ENCODE results near the gene DOCK9. TPM values are rescaled to one million over a fixed set of nuclear protein-coding genes. Genes with fewer than 3 reads are reported as not detected.

DOCK9 gene
- total RNA-seq, 2 experiments from 2014 or later = 92.4 to 100 TPM

DNA sequence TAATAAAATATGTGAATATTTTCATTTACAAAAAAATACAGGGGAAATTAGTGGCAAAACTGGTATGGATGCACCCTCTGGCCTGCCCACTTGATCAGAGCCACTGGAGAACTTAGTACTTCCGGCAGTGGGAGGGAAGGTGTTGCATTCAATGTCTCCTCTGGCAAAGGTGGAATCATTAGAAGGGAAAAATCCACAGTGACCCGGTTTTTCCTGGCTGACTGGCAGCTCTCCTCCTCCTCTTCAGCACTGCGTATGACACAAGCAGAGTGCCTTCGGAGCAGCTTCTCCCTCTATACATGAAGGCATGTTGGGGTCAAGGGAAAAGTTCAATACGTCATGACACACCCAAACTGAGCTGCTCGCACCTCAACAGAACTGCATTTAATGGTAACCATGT, 123.4 kb downstream of the DOCK9 start:
- Mint-ChIP-seq H3K36me3 (ENCODE audit: low read depth) (peaks cover 58% of the 10 kb centered on the region), H3K27ac (no peak overlapping the region), H3K4me1 (ENCODE audit: low read depth) (peaks cover 16% of the 10 kb centered on the region), H3K4me3 (no peak overlapping the region), H3K9me3 (ENCODE audit: insufficient read depth) (no peaks in the 10 kb centered on the region), H3K27me3 (ENCODE audit: low read depth) (no peaks in the 10 kb centered on the region)
- ChIA-PET POLR2A (interaction anchor here (0.6 kb wide), 1 partner anchor 76 kb away, joined by 3 read pairs; no protein-coding TSS in a partner anchor), CTCF (interaction anchor here (1.5 to 6.5 kb wide), 3 partner anchors 13 to 20 kb away, joined by 3 to 34 read pairs (median 6); no protein-coding TSS in a partner anchor)
- no peak for DNase-seq
- no peak for ATAC-seq

GRCh38 chr13:98853771-98854221, 124.1 kb downstream of the DOCK9 start:
- ATAC-seq (peak; percentile 85), DNase-seq (peak; percentile 56)
- CTCF ChIA-PET = interaction anchor here (1.0 to 6.5 kb wide), 5 partner anchors 11 to 20 kb away, joined by 3 to 34 read pairs (median 6); no protein-coding TSS in a partner anchor
- H3K9me3 Mint-ChIP-seq (ENCODE audit: insufficient read depth) = no peaks in the 10 kb centered on the region
- H3K27me3 Mint-ChIP-seq (ENCODE audit: low read depth) = no peaks in the 10 kb centered on the region
- POLR2A ChIA-PET = interaction anchor here (0.6 kb wide), 1 partner anchor 76 kb away, joined by 3 read pairs; no protein-coding TSS in a partner anchor
- peaks cover 16% of the 10 kb centered on the region for H3K4me1 Mint-ChIP-seq (ENCODE audit: low read depth)
- H3K27ac Mint-ChIP-seq = peak overlapping the region; percentile 54
- peaks cover 52% of the 10 kb centered on the region for H3K36me3 Mint-ChIP-seq (ENCODE audit: low read depth)
- no peak overlapping the region for H3K4me3 Mint-ChIP-seq

- no peaks in the 10 kb centered on the region for H3K9me3 Mint-ChIP-seq (ENCODE audit: insufficient read depth)
- no peaks in the 10 kb centered on the region for H3K27me3 Mint-ChIP-seq (ENCODE audit: low read depth)
- no peak overlapping the region for H3K4me3 Mint-ChIP-seq
- H3K36me3 Mint-ChIP-seq (ENCODE audit: low read depth) = peaks cover 49% of the 10 kb centered on the region
- ChIA-PET CTCF (interaction anchor here (2.5 to 6.5 kb wide), 2 partner anchors 9 to 12 kb away, joined by 10 to 34 read pairs; no protein-coding TSS in a partner anchor), POLR2A (no interaction called here)
- no peak for ATAC-seq
- H3K4me1 Mint-ChIP-seq (ENCODE audit: low read depth) = peaks cover 16% of the 10 kb centered on the region
- no peak for DNase-seq
- H3K27ac Mint-ChIP-seq = no peak overlapping the region
These were observed 126.6 kb downstream of the DOCK9 start for GRCh38 chr13:98851276-98851675.

DNA sequence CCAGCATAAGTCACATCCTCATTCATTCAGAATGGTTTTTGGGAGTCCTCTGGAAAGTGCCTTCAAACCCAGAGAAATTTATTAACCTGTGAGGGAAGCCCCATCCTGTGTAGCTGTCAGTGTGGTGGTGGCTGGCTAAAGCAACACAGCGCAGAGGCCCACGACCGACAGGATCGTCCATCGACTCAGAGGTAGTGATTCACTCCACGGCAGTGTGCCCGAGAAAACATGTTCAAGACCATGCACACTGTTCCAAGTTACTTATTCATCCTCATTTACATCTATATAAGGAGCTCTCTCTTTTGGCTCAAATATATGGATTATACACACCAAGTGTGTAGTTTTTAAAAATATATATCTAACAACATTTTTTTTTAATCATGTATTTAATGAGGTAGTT, 129.1 kb downstream of the DOCK9 start:
- no peak overlapping the region for H3K4me3 Mint-ChIP-seq
- POLR2A ChIA-PET = no interaction called here

GRCh38 chr13:98847780-98848179, 130.1 kb downstream of the DOCK9 start:
- ChIA-PET POLR2A (no interaction called here), CTCF (no interaction called here)
- DNase-seq = no peak
- no peaks in the 10 kb centered on the region for H3K27me3 Mint-ChIP-seq (ENCODE audit: low read depth)
- no peaks in the 10 kb centered on the region for H3K9me3 Mint-ChIP-seq (ENCODE audit: insufficient read depth)
- no peaks in the 10 kb centered on the region for H3K4me1 Mint-ChIP-seq (ENCODE audit: low read depth)
- ATAC-seq = no peak
- no peak overlapping the region for H3K4me3 Mint-ChIP-seq
- H3K36me3 Mint-ChIP-seq (ENCODE audit: low read depth) = peaks cover 31% of the 10 kb centered on the region
- no peak overlapping the region for H3K27ac Mint-ChIP-seq

More for the DNA sequence above, 129.1 kb downstream of the DOCK9 start:
- no peak for ATAC-seq
- no peak for DNase-seq
- H3K4me1 Mint-ChIP-seq (ENCODE audit: low read depth) = peaks cover 6% of the 10 kb centered on the region
- CTCF ChIA-PET = interaction anchor here (6.5 kb wide), 1 partner anchor 10 kb away, joined by 34 read pairs; no protein-coding TSS in a partner anchor
- H3K27me3 Mint-ChIP-seq (ENCODE audit: low read depth) = no peaks in the 10 kb centered on the region
- H3K9me3 Mint-ChIP-seq (ENCODE audit: insufficient read depth) = no peaks in the 10 kb centered on the region
- H3K36me3 Mint-ChIP-seq (ENCODE audit: low read depth) = peaks cover 37% of the 10 kb centered on the region
- no peak overlapping the region for H3K27ac Mint-ChIP-seq

GRCh38 chr13:98846986-98847385, 130.9 kb downstream of the DOCK9 start:
- no peak overlapping the region for H3K27ac Mint-ChIP-seq
- no peaks in the 10 kb centered on the region for H3K4me1 Mint-ChIP-seq (ENCODE audit: low read depth)
- ATAC-seq (no peak), DNase-seq (no peak)
- no peaks in the 10 kb centered on the region for H3K9me3 Mint-ChIP-seq (ENCODE audit: insufficient read depth)
- ChIA-PET POLR2A (no interaction called here), CTCF (interaction anchor here (0.7 kb wide), 1 partner anchor 8 kb away, joined by 3 read pairs; no protein-coding TSS in a partner anchor)
- H3K36me3 Mint-ChIP-seq (ENCODE audit: low read depth) = peaks cover 30% of the 10 kb centered on the region
- H3K27me3 Mint-ChIP-seq (ENCODE audit: low read depth) = no peaks in the 10 kb centered on the region
- H3K4me3 Mint-ChIP-seq = no peak overlapping the region

DNA sequence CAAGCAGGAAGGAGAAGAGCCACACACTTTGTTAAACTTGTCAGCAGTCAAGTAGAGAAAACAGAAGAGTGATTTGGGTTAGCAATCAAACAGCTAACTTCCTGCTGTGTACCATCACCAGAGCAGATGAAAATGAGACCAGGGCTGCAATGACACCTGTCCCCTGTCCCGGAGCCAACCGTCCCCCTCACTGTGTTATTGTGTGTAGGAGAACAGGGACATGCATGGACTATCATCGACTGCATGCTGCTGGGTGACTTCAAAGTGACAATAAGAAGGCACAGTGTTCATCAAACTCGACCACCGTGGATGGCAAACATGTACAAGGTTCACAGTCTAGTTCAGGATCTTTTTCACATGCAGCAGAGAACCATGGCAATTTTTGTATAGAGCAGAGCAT, 131.3 kb downstream of the DOCK9 start:
- Mint-ChIP-seq H3K9me3 (ENCODE audit: insufficient read depth) (no peaks in the 10 kb centered on the region), H3K4me1 (ENCODE audit: low read depth) (no peaks in the 10 kb centered on the region), H3K36me3 (ENCODE audit: low read depth) (peaks cover 30% of the 10 kb centered on the region), H3K4me3 (no peak overlapping the region), H3K27me3 (ENCODE audit: low read depth) (no peaks in the 10 kb centered on the region), H3K27ac (no peak overlapping the region)
- ATAC-seq (no peak), DNase-seq (no peak)
- ChIA-PET CTCF (no interaction called here), POLR2A (no interaction called here)

DNA sequence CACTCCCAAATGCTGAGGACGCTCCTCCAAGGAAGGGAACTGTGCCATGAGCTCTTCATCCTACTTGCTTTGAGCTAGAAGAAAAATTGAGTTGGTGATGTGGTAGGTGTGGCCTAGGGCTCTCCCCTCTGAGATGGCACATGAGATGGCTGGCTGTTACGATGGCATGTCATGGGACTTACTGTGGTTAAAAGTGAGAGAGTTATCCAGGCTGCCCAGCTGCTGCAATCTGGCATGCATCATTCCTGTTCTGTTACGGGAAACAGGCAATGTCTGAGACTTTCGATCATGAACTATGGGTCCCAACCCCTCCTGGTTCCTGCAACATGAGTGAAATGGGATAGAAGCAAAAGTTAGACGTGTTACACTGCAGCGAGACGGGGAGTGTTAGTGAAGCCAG, 132.1 kb downstream of the DOCK9 start:
- Mint-ChIP-seq H3K27ac (no peak overlapping the region), H3K36me3 (ENCODE audit: low read depth) (peaks cover 28% of the 10 kb centered on the region), H3K4me1 (ENCODE audit: low read depth) (no peaks in the 10 kb centered on the region), H3K4me3 (no peak overlapping the region), H3K9me3 (ENCODE audit: insufficient read depth) (no peaks in the 10 kb centered on the region), H3K27me3 (ENCODE audit: low read depth) (no peaks in the 10 kb centered on the region)
- DNase-seq (no peak), ATAC-seq (no peak)
- ChIA-PET POLR2A (no interaction called here), CTCF (interaction anchor here (1.1 kb wide), 1 partner anchor 11 kb away, joined by 3 read pairs; no protein-coding TSS in a partner anchor)

DNA sequence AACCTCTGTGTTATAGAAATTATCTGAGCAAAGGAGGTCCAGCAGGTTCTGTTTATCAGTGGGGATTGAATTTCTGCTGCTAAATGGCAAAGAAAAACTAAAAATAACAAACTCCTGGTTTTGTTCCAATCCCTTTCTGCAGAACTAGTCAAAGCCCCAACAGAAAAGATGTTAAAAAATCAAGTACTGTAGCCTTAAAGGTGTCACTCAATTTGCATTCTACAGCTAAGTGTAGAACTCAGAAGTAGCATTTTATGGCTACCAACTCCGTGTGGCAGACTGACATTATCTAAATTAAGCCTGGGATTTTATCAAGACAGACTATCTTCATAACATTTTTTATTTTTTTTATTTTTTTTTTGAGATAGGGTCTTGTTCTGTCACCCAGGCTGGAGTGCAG, 133.8 kb downstream of the DOCK9 start:
- POLR2A ChIA-PET = no interaction called here
- CTCF ChIA-PET = interaction anchor here (0.7 to 4.1 kb wide), 7 partner anchors 11 to 173 kb away, joined by 3 to 26 read pairs (median 7); no protein-coding TSS in a partner anchor
- Mint-ChIP-seq H3K9me3 (ENCODE audit: insufficient read depth) (no peaks in the 10 kb centered on the region), H3K36me3 (ENCODE audit: low read depth) (peaks cover 28% of the 10 kb centered on the region), H3K27ac (no peak overlapping the region), H3K4me1 (ENCODE audit: low read depth) (no peaks in the 10 kb centered on the region), H3K27me3 (ENCODE audit: low read depth) (no peaks in the 10 kb centered on the region), H3K4me3 (no peak overlapping the region)
- ATAC-seq = no peak
- DNase-seq = no peak

GRCh38 chr13:98843482-98843877, 134.4 kb downstream of the DOCK9 start:
- H3K27ac Mint-ChIP-seq = no peak overlapping the region
- H3K36me3 Mint-ChIP-seq (ENCODE audit: low read depth) = peaks cover 28% of the 10 kb centered on the region
- POLR2A ChIA-PET = no interaction called here
- no peak for ATAC-seq
- H3K4me1 Mint-ChIP-seq (ENCODE audit: low read depth) = no peaks in the 10 kb centered on the region
- H3K9me3 Mint-ChIP-seq (ENCODE audit: insufficient read depth) = no peaks in the 10 kb centered on the region
- no peaks in the 10 kb centered on the region for H3K27me3 Mint-ChIP-seq (ENCODE audit: low read depth)
- no peak overlapping the region for H3K4me3 Mint-ChIP-seq
- CTCF ChIA-PET = interaction anchor here (0.6 to 4.1 kb wide), 23 partner anchors 8 to 985 kb away, joined by 3 to 26 read pairs (median 4); no protein-coding TSS in a partner anchor
- no peak for DNase-seq

DNA sequence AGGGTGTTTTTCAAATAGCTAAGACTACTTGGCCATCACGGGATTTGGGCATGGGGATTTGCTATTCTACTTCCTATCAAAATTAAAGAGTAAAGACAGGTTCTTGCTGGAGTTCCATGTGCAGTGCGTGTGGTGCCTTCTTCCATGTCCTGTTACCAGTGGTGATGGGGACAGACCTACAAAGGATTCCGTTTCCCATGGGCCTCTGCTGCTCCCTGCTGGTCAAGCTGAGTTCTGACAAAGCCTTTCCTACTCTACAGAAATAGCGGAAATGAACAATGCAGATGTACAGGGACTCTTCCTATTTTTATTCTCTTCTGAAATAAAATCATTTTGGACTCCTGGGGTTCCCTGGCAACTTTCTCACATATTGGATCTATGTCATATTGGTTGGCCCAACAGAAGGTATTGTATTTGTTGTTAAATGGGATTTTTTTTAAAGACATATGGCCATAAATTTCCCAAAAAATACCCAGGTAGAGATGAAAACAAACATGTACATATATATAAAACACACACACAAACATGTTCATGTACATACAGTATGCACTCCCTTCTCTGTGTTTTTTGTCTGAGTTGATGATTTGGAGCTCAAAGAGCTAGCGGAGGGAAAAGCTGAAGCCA, 134.9 kb downstream of the DOCK9 start:
- no peak overlapping the region for H3K27ac Mint-ChIP-seq
- H3K4me3 Mint-ChIP-seq = no peak overlapping the region
- H3K36me3 Mint-ChIP-seq (ENCODE audit: low read depth) = peaks cover 23% of the 10 kb centered on the region
- H3K27me3 Mint-ChIP-seq (ENCODE audit: low read depth) = no peaks in the 10 kb centered on the region
- ChIA-PET CTCF (interaction anchor here (0.6 to 4.1 kb wide), 24 partner anchors 8 to 985 kb away, joined by 3 to 26 read pairs (median 4); no protein-coding TSS in a partner anchor), POLR2A (no interaction called here)
- no peaks in the 10 kb centered on the region for H3K4me1 Mint-ChIP-seq (ENCODE audit: low read depth)
- DNase-seq (peak; percentile 69), ATAC-seq (peak; percentile 77)
- H3K9me3 Mint-ChIP-seq (ENCODE audit: insufficient read depth) = no peaks in the 10 kb centered on the region

DNA sequence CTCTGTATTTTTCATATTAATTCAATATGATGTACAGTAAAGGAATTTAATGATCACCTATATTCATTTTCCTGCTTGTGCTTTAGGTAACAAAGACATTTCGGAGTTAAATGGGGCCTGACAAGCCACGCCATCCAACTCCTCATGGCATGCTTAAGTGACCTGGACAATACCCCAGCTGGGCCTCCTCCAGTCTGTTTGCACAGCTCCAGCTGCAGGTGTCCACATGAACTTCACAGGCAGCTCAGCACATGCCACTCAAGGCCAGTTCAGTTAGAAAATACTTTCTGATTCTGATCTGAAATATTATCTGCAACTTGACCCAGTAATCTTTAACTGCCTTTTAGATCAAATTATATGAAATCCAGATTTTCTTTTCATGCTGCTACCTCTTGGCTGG, 135.8 kb downstream of the DOCK9 start:
- POLR2A ChIA-PET = no interaction called here
- no peaks in the 10 kb centered on the region for H3K4me1 Mint-ChIP-seq (ENCODE audit: low read depth)
- CTCF ChIA-PET = interaction anchor here (0.6 to 4.1 kb wide), 14 partner anchors 9 to 168 kb away, joined by 3 to 26 read pairs (median 6); no protein-coding TSS in a partner anchor
- no peaks in the 10 kb centered on the region for H3K27me3 Mint-ChIP-seq (ENCODE audit: low read depth)
- no peak for DNase-seq
- no peak overlapping the region for H3K27ac Mint-ChIP-seq
- ATAC-seq = no peak
- no peaks in the 10 kb centered on the region for H3K9me3 Mint-ChIP-seq (ENCODE audit: insufficient read depth)
- H3K4me3 Mint-ChIP-seq = no peak overlapping the region
- H3K36me3 Mint-ChIP-seq (ENCODE audit: low read depth) = peaks cover 19% of the 10 kb centered on the region

All from activated CD8-positive, alpha-beta T cell treated with anti-CD3 and anti-CD28 coated beads, Interleukin-2, amount 10 ng/mL, durations not matched to agents 7 days and 5 days (primary cell).